HG03354 (cell line): Measurements from ENCODE around the gene PRODH2.
"Not testable (repeated sequence)": the region's sequence is repeated elsewhere in the genome, so short reads cannot be mapped to it uniquely, and the experiment has no call there.

ENCODE experiments used
- ATAC-seq: cut with Tn5 transposase; IDR thresholded peaks from one replicate; pipeline ENCODE4 v1.9.1; 2021; ENCODE audit warnings: mild to moderate bottlenecking; ENCODE audit not compliant: unreplicated experiment, poor library complexity, severe bottlenecking

The PRODH2 gene

DNA sequence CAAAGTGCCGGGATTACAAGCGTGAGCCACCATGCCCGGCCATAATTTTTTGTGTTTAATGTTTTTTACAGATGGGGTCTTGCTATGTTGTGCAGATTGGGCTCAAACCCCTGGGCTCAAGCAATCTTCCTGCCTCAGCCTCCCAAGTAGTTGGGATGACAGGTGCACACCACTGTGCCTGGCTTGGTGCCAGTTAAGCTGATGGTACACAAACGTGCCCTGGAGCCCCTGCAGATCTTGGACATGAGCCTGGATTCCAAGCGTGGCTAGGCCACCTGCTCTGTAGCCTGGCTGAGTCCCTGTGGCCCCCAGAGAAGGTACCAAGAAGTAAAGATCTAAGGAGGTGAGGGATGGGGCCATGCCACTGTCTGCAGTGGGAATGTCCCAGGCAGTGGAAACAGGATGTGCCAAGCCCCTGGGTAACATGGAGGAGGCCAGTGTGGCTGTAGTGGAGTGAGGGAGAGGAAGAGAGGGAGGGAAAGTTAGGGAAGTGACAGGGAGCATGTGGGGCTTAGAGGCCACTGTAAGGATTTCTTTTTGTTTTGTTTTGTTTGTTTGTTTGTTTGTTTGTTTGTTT, 7.0 kb downstream of the PRODH2 start:
- ATAC-seq = no peak

DNA sequence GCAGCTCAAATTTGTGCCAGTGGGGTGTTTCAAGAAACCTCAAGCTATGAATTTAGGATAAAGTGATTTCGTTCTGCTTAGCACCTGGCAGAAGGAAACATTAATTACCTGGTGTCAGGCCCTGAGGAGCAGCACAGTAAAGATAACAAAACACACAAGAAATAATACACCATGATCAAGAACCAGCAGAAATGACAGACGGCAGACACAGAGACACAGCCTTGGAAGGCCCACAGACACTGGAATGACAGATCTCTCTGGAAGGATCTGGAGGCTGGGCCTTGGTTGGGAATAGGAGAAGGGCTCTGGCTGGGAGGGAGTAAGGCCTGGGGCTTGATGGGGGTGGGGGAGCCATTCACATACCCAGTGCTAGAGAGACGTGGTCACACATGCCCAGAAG, 10.8 kb downstream of the PRODH2 start:
- ATAC-seq = no peak

DNA sequence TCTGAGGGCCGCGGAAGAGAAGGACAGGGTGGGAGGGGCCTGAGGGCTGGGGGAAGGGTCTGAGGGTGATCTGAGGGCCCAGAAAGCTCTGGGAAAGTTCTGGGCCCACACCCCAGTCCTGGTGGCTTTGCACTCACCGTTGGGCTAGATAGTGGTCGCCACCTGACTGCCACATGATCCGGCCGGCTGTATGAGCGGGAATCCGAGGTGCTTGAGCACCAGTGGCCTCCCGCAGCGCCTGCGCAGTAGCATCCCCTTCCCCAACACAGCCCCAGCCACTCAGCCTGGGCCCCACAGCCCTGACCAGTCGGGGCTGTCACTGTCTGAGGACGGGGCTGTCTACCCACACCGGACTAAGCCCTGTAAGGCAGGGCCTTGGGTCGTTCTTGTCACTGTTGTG, 15.0 kb downstream of the PRODH2 start:
- ATAC-seq = no peak

DNA sequence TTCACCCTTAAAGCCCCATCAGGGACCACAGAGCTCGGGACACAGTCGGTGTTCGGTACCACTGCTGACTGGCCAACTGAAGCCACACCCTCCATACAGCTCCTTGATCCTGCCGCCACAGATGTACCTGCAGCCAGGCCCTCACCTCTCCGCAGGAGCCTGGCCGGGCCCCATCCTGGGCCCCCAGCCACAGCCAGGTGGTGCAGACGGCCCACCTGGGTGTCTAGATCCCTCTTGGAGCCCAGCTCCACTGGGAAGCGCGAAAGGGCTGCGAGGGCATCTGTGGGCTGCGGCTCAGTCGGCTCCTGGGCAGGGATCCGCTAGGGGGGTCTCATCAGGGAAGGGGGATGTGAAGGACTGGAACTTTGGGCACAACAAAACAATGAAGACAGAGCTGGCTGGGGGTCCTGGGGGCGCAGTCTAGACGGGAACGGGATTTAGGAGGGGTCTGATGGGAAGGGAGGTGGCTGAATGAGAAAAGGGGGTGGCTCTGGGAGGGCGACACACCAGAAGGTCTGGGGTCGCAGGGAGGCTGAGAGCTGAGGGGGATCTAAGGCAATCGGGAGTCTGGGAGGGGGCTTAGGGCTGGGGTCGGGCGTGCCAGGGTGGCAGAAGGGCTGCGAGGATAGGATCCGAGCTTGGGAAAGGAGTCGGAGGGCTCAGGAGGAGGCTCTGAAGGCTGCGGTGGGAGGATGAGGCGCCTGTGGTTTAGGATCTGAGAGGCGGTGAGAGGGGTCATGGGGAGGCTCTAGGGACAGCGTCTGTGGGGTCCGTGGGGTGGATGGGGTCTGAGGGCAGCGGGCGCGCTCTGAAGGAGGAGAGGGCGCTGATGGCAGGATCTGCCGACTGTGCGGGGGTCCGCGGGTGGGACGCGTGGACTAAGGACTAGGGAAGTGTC, 15.8 kb downstream of the PRODH2 start:
- no peak for ATAC-seq

DNA sequence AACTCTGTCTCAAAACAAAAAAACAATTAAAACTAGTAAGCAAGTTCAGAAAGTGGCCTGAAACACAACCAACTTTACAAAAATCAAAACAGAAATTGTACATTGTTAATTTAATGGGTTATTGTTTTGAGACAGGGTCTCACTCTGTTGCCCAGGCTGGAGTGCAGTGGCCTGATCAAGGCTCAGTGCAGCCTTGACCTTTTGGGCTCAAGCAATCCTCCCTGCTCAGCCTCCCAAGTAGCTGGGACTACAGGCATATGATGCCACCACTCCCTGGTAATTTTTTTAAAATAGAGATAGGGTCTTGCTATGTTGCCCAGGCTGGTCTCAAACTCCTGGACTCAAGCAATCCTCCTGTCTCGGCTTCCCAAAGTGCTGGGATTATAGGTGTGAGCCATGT, 17.1 kb downstream of the PRODH2 start:
- ATAC-seq = not testable (repeated sequence)

DNA sequence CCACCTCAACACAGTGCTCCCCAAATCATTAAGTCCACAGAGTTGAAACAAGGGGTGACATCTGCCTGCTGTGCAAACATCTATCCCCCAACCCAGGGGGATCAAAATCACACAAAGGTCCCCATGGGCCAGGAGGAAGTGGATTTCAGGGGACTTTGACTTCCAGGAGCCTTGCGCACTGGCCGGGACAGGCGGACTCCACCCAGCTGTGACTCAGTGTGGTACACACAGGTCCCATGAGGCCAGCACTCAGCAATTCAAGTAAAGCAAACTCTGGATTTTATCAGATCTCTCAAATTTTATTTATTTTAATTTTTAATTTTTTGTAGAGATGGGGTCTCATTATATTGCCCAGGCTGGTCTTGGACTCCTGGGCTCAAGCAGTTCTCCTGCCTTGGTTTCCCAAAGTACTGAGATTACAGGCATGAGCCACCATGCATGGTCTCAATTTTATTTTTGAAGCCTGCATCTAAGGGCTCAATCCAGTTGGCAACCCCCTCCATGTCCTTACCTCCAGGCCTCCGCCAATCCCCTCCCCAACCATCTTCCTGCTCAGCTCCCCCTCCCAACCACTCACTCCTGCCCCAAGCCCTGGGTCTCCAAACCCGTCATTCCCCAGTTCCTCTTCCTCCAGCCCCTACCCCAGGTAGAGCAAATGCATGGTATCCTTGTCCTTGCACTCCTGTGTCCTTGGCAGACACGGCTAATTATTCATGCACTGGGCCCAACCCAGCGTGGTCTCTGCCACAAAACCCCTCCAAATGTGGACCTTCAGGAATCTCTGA, 19.1 kb downstream of the PRODH2 start:
- no peak for ATAC-seq

DNA sequence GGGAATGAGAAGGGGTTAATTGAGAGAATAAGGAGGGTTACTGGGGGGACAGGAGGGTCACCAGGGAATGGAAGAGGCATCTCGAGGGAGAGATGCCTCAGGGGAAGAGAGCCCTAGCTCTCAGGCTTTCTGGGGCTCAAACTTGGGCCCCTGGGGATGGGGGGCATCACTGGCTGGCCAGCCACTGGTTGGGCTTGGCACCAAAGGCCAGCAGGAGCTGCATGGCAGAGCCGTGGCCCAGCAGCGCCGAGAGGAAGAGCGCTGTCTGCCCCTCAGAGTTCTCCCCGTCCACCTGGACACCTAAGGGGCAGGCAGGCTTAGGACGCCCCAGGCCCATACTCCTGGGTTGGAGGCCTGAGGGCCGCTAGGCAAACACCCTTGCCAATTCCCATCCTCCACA, 19.8 kb downstream of the PRODH2 start:
- ATAC-seq = no peak

DNA sequence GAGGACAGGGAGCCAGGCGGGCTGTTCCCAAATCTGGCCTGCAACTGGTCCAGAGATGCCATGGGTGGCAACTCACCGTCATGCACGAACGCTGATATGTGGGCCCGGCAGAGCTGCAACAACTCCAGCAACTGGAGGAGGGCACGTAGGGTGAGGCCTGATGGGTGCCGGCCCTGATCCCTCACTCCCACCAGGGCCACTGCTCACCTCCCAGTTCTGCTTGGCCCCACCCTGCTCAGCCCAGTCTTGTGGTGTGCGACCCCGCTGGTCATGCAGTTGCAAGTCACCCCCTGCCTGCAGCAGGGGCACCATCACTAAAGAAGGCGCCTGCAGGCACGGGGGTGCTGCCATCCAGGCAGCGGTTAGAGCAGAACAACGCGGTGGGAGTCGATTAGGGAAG, 20.3 kb downstream of the PRODH2 start:
- ATAC-seq = no peak

DNA sequence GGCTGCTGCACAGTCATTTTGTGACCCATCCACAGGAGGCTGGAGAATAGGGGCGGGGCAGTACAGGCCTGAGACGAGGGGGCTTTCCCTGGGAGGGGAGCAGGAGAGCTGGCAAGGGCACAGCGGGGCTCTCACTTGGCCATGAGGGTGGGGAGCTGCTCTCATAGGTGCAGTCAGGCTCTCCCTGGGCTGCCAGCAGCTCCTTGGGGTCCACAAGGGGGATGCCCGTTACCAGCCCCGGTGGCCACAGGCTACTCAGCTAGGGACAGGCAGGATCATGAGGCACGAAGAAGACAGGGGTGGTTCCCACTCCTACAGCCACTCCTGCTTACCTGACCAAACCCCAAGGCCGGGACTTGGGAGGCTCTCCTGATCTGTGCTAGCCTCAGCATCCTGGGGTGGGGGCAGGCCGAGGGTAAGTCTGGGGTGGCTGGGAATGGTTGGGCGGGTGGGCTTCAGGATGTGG, 20.8 kb downstream of the PRODH2 start:
- ATAC-seq = no peak

DNA sequence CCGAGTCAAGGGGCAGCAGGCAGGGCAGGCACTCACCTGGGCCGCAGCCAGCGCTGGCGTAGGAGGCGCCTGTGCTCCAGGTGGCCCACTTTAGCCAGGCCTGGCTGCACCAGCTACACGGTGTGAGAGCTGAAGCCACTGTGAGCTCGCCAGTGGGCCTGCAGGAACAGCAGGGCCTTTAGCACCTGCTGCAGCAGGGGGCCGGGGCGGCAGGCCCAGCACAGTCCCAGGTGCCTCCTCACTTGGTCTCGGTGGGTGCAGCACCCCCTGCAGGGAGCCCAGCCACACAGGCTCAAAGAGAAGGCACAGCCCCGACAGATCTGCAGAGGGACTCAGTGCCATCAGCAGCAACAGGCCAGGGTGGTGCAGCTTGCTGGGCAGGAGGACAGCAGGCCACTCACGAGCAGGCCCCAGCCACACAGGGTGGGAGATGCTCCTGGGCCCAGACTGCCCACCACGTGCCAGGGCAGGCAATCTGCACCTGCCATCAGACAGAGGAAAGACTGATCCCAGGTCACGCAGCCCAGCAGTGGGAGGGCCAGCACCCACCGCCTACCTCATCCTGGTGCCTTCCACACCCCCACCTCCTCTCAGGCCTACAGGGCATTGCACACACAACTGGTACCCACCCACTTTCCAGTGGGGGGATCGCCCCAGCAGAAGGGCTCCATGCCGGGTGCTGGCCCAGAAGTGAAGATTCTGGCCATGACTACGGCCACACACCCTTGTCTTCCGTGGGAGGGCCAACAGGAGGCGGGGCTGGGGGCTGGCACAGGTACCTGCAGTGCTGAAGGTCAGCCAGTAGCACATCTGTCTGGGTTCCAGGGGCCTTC, 21.4 kb downstream of the PRODH2 start:
- ATAC-seq = no peak

DNA sequence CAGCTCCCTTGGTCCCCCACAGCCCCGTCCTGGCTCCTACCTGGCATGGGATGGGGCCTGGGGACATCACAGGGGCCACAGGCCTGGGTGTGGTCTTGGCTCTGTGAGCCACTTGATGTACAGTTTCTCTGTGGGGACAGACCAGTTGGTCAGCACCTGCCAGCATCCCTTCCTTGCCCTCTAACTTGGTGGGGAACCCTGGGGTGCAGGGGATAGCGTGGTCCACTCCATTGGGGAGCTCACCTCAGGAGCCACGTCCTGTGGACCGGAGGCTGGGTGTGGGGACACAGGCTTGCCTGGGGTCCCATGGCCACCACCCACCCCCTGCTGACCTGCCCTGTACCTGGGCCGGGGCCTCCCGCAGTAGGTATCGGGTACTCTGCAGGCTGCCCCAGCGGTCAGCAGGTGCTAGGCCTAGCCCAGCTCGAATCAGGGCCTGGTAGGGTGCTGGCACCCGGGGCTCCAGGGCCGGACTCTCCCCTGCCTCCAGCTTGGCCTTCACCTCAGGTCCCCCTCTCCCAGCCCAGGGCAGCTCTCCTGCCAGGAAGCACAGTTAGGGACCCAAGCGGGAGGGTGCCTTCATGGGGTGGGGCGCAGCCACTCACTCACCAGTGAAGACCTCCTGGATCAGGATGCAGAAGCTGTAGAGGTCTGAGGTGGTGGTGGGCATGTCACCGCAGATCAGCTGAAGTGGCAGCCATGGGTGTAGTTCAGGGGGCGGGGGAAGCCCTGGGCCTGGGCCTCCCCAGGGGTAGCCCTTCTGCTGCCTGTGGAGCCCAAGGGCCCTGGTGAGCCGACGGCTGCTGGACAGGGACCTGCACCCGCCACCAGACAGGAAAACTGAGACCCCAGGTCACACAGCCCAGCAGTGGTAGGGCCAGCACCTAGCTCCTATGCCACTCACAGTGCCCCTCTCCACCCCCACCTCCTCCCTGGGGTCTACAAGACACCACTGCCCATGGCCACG, 22.4 kb downstream of the PRODH2 start:
- no peak for ATAC-seq

DNA sequence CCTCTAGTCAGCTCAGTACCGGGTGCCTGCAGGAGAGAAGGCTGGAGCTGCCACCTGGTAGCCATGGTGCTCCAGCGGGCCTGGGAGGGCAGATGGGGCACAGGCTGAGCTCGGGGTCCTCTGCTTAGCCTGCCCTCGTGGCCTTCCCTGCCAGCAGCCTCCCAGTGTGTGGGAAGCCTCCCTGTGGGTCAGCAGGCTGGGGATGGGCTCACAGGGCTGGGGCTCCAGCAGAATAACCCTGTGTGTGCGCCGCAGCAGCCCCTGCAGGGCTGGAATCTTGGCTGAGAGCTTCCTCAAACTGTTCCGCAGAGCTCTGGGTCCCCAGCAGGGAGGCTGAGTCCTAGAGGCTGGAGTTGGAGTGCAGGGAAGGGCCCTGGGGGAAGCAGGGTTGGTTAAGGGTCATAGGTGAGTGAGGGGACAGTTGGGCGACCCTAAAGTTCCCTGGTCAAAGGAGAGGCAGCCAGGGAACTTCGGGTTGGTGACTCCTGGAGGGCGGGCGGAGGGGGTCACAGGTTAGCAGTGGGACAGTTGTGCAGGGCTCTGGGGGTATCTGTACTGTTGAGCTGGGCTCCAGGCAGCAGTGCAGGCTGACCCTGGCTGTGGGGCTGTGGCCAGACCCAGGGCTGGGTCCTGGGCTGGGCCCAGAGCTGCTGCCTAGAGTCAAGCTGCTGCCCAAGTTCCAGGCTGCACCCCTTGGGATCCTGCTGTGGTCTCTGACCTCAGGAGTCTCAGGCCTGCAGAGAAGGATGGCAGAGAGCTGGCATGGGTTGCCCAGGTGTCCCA, 23.3 kb downstream of the PRODH2 start:
- ATAC-seq = no peak

DNA sequence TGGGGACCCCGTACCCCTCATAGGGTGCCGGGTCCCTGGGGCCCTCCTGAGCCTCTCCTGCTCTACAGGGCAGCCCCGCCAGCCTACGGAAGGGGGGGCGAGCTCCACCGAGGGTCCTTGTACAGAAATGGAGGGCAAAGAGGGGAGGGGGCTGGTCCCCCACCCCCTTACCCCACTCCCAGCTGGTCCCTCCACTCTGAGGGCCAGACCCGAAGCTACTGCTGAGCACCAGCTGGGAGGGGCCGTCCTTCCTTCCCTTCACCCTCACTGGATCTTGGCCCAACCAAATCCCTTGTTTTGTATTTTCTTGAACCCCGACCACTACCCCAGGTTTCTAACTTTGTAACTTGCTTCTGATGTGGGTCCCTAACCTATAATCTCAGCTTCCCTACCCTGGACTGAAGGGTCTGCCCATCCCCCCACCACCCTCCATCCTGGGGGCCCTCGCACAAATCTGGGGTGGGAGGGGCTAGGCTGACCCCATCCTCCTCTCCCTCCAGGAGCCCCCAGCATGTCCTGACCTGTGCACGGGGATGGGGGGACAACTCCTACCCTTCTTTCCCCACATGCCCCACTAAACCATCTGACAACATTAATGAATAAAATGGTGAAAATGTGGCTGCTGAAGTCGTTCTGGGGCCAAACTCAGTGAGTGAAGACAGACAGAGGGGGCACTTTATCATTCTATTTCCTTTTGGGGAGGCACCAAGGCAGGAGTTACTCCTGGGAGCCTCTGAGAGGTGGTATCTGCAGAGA, 24.3 kb downstream of the PRODH2 start:
- no peak for ATAC-seq

DNA sequence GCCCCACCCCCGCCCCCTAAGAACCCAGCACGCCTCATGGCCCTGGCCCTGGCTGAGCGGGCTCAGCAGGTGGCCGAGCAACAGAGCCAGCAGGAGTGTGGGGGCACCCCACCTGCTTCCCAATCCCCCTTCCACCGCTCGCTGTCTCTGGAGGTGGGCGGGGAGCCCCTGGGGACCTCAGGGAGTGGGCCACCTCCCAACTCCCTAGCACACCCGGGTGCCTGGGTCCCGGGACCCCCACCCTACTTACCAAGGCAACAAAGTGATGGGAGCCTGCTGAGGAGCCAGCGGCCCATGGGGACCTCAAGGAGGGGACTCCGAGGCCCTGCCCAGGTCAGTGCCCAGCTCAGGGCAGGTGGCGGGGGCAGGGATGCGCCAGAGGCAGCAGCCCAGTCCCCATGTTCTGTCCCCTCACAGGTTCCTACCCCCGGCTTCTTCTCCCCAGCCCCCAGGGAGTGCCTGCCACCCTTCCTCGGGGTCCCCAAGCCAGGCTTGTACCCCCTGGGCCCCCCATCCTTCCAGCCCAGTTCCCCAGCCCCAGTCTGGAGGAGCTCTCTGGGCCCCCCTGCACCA, 25.3 kb downstream of the PRODH2 start:
- no peak for ATAC-seq

DNA sequence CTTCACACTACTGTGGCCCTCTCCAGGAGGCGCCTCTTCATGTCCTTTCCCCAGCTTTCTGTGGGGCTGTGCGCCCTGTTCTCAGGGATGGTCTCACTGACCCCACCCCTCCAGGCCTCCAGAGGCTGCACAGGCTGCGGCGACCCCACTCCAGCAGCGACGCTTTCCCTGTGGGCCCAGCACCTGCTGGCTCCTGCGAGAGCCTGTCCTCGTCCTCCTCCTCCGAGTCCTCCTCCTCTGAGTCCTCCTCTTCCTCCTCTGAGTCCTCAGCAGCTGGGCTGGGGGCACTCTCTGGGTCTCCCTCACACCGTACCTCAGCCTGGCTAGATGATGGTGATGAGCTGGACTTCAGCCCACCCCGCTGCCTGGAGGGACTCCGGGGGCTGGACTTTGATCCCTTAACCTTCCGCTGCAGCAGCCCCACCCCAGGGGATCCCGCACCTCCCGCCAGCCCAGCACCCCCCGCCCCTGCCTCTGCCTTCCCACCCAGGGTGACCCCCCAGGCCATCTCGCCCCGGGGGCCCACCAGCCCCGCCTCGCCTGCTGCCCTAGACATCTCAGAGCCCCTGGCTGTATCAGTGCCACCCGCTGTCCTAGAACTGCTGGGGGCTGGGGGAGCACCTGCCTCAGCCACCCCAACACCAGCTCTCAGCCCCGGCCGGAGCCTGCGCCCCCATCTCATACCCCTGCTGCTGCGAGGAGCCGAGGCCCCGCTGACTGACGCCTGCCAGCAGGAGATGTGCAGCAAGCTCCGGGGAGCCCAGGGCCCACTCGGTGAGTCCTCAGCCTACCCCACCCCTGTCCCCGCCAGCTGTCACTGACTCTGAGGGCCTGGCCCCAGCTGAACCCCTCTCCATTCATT, 26.1 kb downstream of the PRODH2 start:
- ATAC-seq = no peak

DNA sequence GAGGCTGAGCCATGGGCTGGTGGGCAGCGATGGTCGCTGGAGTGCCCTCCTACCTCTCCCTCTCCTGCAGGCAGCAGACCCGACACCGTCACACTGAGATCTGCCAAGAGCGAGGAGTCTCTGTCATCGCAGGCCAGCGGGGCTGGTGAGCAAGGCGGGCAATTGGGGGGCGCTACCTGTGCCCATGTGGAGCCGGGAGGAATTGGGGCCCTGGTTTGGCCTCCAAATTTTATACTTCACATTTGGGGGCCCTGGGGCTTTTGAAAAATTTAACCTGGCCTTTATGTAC, 27.4 kb downstream of the PRODH2 start:
- ATAC-seq = no peak
